A673 (cell line): ENCODE measurements around the gene MAGI1. TPM values are rescaled to one million over a fixed set of nuclear protein-coding genes. Genes with fewer than 3 reads are reported as not detected.

Experiments
- BruUV-seq: library from RNA; stranded (reverse); fragments of 400-500 nt; replicated peaks from 2 replicates; lab custom pipeline; 2021; lab: Mats Ljungman, UMichigan
- CTCF ChIA-PET: fragments of 300-600 bp; sonication (Branson Sonifier 250); formaldehyde crosslinking; loops from one replicate; lab custom pipeline; 2022; ENCODE audit warnings: antibody characterized with exemption; lab: Charles Lee
- POLR2A ChIA-PET: fragments of 300-600 bp; sonication (Branson Sonifier 250); formaldehyde crosslinking; loops from one replicate; lab custom pipeline; 2022; ENCODE audit warnings: antibody characterized with exemption; ENCODE audit not compliant: low non-redundant PET; lab: Charles Lee
- DNase-seq: peaks from one replicate; pipeline ENCODE4 v3.0.0-alpha.2; 2015; ENCODE audit warnings: low spot score
- H3K27ac ChIP-seq: fragments of 200-600 bp; sonication (generic); 2 replicates; pipeline ENCODE4 v1.5.1; 2016; ENCODE audit warnings: mixed run types, low read depth, mild to moderate bottlenecking, mixed read lengths, antibody characterized with exemption, low read length; ENCODE audit not compliant: poor library complexity, severe bottlenecking
- H3K27me3 ChIP-seq: fragments of 200-600 bp; sonication (generic); replicated peaks from 2 replicates; pipeline ENCODE4 v1.6.1; 2017; ENCODE audit warnings: mixed run types, low read depth, mild to moderate bottlenecking, mixed read lengths, antibody characterized with exemption, low read length; ENCODE audit not compliant: insufficient read depth, poor library complexity
- H3K36me3 ChIP-seq: fragments of 200-600 bp; sonication (generic); 2 replicates; pipeline ENCODE4 v1.6.1; 2016; ENCODE audit warnings: mixed run types, mild to moderate bottlenecking, mixed read lengths, antibody characterized with exemption, low read length; ENCODE audit not compliant: insufficient read depth, poor library complexity, severe bottlenecking
- H3K4me1 ChIP-seq: fragments of 200-600 bp; sonication (generic); 2 replicates; pipeline ENCODE4 v1.6.1; 2017; ENCODE audit warnings: mixed run types, mild to moderate bottlenecking, mixed read lengths, antibody characterized with exemption, low read length; ENCODE audit not compliant: insufficient read depth, poor library complexity, severe bottlenecking
- H3K4me3 ChIP-seq: fragments of 200-600 bp; sonication (generic); 2 replicates; pipeline ENCODE4 v1.5.1; 2016; ENCODE audit warnings: low read depth, mixed run types, mild to moderate bottlenecking, mixed read lengths, low read length; ENCODE audit not compliant: poor library complexity, severe bottlenecking
- H3K9me3 ChIP-seq: fragments of 200-600 bp; sonication (generic); 2 replicates; pipeline ENCODE4 v1.6.1; 2016; ENCODE audit warnings: mixed run types, low read depth, mild to moderate bottlenecking, mixed read lengths, antibody characterized with exemption, low read length; ENCODE audit not compliant: poor library complexity, severe bottlenecking
- CTCF ChIP-seq: fragments of 300-800, 200-600 bp; sonication (generic); conservative IDR thresholded peaks from 2 replicates; pipeline ENCODE4 v1.5.1; 2017; ENCODE audit warnings: low read depth, mild to moderate bottlenecking, antibody characterized with exemption, low read length, moderate library complexity, mixed read lengths
- EZH2 ChIP-seq: fragments of 200-600 bp; sonication (generic); IDR thresholded peaks from 2 replicates; pipeline ENCODE4 v1.6.1; 2017; ENCODE audit warnings: borderline replicate concordance, low read depth, mild to moderate bottlenecking, mixed read lengths, antibody characterized with exemption, low read length; ENCODE audit not compliant: poor library complexity, severe bottlenecking
- intact Hi-C: fragments of 100-400 bp; cut with micrococcal nuclease; formaldehyde crosslinking; loops from one replicate; pipeline ENCODE4 v1.10.0; 2022; ENCODE audit not compliant: unreplicated experiment
- total RNA-seq: library from RNA; stranded (reverse); gene quantifications from 2 replicates; pipeline ENCODE4 v1.2.3, GENCODE V29; 2021

Gene MAGI1
- total RNA-seq, 1 experiment from 2014 or later, result 30.5 TPM

GRCh38 chr3:65658401-65658800 is 380.3 kb downstream of the MAGI1 start:
- H3K27ac ChIP-seq, result no peak overlapping the region
- CTCF ChIA-PET, result no interaction called here
- TF ChIP-seq EZH2, result no peak
- no peak for TF ChIP-seq CTCF
- intact Hi-C loops, result no loop called here
- DNase-seq, result no peak
- no peaks in the 10 kb centered on the region for H3K36me3 ChIP-seq
- no peaks in the 10 kb centered on the region for H3K27me3 ChIP-seq
- H3K9me3 ChIP-seq, result no peaks in the 10 kb centered on the region
- H3K4me3 ChIP-seq, result no peak overlapping the region
- POLR2A ChIA-PET, result no interaction called here
- H3K4me1 ChIP-seq, result no peaks in the 10 kb centered on the region
- no TSS peak for BruUV-seq

GRCh38 chr3:65655061-65655460 is 383.7 kb downstream of the MAGI1 start:
- BruUV-seq, result no TSS peak
- ChIA-PET POLR2A (no interaction called here), CTCF (no interaction called here)
- H3K4me1 ChIP-seq, result no peaks in the 10 kb centered on the region
- H3K4me3 ChIP-seq, result no peak overlapping the region
- intact Hi-C loops, result no loop called here
- H3K27me3 ChIP-seq, result no peaks in the 10 kb centered on the region
- no peaks in the 10 kb centered on the region for H3K36me3 ChIP-seq
- no peak overlapping the region for H3K27ac ChIP-seq
- H3K9me3 ChIP-seq, result no peaks in the 10 kb centered on the region
- TF ChIP-seq EZH2 (no peak), CTCF (no peak)
- no peak for DNase-seq

- POLR2A ChIA-PET, result no interaction called here
Measured at GRCh38 chr3:65653731-65654130, 385.0 kb downstream of the MAGI1 start.

More at GRCh38 chr3:65653731-65654130, 385.0 kb downstream of the MAGI1 start:
- no peak overlapping the region for H3K4me3 ChIP-seq
- H3K27ac ChIP-seq, result no peak overlapping the region
- no peaks in the 10 kb centered on the region for H3K36me3 ChIP-seq
- intact Hi-C loops, result no loop called here
- DNase-seq, result no peak
- H3K4me1 ChIP-seq, result no peaks in the 10 kb centered on the region
- BruUV-seq, result no TSS peak
- CTCF ChIA-PET, result no interaction called here
- H3K27me3 ChIP-seq, result no peaks in the 10 kb centered on the region
- TF ChIP-seq EZH2 (no peak), CTCF (no peak)
- H3K9me3 ChIP-seq, result no peaks in the 10 kb centered on the region
